HG03521 (cell line): ENCODE results near the gene RTEL1.
"Not testable (repeated sequence)": the region's sequence is repeated elsewhere in the genome, so short reads cannot be mapped to it uniquely, and the experiment has no call there.

ENCODE experiments used
- ATAC-seq: cut with Tn5 transposase; IDR thresholded peaks from one replicate; pipeline ENCODE4 v1.9.1; 2021; ENCODE audit warnings: mild to moderate bottlenecking, moderate library complexity; ENCODE audit not compliant: unreplicated experiment

The RTEL1 gene

DNA sequence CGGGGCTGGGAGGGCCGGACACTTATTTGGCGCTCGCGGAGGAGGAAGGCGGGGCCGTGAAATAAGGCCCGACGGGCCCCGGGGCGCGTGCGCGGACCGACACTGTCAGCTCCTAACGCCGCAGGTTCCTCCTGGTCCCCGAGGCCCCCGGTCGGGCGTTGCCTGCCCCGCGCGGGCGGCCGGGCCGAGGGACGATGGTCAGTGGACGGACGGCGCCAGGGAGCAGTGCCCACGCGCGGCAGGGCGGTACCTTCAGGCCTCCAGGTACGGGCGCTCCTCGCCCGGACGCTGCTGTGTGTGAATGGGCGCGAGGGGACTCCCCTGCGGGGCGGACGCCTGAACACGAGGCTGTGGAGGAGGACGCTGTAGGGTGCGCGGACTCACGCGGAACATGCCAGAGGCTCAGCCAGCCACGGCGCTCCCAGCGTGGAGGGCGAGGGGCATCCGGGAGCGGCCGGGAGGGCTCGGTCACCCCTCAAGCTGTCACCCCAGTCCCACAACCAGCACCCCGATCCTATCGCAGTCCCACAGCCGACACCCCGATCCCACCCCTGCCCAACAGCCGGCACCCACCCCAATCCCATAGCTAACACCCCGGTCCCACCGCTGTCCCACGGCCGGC is 30.9 kb upstream of the RTEL1 start:
- ATAC-seq, result peak; percentile 76

DNA sequence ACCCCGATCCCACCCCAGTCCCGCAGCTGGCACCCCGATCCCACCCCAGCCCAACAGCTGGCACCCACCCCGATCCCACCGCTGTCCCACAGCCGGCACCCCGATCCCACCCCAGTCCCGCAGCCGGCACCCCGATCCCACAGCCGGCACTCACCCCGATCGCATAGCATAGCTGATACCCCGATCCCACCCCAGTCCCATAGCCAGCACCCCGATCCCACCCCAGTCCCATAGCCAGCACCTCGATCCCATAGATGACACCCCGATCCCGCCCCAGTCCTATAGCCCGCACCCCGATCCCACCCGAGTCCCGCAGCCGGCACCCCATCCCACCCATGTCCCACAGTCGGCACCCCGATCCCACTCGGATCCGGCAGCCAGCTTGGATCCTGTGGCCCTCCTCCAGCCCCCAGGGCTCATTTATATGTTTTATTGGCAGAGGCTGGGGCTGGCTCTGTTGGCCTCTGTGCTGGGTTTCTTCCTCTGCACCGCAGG is 30.3 kb upstream of the RTEL1 start:
- no peak for ATAC-seq

DNA sequence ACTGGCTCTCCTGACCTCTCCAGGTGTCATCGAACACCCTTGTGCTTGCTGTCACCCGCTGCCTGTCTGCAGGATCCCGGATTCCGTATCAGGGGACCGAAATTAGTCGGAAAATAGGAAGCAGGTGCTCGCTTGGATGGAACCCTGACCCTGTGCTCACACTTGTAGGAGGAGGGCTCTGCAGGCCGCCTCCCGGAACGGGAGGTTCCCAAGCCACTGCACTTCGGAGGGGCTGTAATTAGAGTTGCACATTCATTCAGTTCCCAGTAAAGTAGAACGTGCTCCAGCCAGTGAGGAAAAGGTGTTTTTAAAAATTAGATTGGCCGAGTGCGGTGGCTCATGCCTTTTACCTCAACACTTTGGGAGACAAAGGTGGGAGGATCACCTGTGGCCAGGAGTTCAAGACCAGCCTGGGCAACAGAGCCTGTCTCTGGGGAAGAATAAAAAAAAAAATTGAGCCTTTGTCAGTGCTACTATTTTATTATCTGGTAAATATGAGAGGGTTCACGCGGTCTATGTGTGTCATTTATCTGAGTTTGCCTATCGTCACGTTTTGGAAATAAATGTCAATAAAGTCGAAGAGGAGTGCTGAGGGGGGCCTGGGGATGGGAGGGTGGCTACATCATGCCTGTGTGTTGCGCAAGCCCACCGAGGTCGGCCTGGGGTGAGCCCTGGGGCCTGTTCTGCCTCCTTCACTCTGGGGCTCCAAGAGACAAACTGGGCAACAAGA is 29.7 kb upstream of the RTEL1 start:
- no peak for ATAC-seq

DNA sequence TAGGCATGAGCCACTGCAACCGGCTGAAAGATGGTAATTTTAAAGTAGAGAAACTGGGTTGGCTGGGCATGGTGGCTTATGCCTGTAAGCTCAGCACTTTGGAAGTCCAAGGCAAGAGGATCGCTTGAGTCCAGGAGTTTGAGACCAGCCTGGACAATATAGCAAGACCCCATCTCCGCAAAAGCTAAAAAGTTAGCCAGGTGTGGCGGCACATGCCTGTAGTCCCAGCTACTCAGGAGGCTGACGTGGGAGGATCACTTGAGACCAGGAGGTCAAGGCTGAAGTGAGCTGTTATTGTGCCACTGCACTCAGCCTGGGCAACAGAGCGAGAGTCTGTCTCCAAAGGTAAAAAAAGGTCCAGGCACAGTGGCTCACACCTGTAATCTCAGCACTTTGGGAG is 27.2 kb upstream of the RTEL1 start:
- ATAC-seq, result not testable (repeated sequence)

DNA sequence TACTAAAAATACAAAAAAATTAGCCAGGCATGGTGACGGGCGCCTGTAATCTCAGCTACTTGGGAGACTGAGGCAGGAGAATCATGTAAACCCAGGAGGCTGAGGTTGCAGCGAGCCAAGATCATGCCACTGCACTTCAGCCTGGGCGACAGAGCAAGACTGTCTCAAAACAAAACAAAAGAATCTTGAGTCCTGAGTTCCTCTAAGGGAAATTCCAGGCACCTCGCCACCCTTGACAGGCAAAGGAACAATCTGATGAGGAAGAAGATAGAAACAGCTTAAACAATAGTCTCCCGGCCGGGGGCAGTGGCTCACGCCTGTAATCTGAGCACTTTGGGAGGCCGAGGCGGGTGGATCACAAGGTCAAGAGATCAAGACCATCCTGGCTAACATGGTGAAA is 26.7 kb upstream of the RTEL1 start:
- ATAC-seq, result not testable (repeated sequence)

DNA sequence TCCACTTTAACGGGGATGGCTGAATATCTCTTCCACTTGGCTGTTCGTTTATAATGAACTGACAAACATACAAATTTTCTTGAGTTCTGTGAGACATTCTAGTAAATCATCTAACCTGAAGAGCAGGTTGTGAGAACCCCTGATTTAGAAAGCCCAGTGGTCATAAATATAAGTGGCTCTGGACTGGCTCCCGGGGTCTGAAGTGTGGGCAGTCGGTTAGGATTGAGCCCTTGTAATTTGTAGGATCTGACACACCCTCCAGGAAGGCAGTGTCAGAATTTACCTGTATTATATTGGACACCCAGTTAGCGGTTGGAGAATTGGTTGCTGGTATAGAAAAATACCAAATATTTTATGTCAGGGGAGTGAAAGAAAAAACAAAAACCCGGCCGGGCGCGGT is 24.4 kb upstream of the RTEL1 start:
- ATAC-seq, result no peak

DNA sequence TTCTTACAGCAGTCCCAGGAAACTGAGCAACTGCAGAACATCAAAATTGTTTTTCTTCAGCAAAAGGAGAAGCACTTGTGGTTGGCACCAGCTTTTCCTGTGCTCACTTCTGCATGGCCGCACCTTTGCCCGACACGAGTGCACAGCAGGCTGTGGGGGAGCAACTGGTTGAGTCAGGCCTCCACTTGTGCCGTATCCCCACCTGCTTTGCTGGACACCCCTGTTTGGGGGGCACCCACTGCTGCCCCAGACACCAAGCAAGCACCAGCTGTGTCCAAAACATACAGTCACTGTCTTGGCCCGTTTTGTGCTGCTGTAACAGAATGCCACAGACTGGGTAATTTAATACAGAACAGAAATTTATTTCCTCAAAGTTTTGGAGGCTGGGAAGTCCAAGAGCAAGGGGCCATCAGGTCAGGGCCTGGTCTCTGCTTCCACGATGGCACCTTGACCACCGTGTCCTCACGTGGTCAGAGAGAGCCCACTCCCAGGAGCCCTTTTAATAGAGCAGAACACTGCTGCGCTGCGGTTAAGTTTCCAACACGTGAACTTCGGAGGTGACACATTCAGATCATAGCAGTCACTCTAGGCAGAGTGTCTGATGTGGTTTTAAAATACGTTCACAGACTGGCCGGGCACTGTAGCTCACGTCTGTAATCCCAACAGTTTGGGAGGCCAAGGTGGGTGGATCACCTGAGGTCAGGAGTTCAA is 22.5 kb upstream of the RTEL1 start:
- no peak for ATAC-seq

DNA sequence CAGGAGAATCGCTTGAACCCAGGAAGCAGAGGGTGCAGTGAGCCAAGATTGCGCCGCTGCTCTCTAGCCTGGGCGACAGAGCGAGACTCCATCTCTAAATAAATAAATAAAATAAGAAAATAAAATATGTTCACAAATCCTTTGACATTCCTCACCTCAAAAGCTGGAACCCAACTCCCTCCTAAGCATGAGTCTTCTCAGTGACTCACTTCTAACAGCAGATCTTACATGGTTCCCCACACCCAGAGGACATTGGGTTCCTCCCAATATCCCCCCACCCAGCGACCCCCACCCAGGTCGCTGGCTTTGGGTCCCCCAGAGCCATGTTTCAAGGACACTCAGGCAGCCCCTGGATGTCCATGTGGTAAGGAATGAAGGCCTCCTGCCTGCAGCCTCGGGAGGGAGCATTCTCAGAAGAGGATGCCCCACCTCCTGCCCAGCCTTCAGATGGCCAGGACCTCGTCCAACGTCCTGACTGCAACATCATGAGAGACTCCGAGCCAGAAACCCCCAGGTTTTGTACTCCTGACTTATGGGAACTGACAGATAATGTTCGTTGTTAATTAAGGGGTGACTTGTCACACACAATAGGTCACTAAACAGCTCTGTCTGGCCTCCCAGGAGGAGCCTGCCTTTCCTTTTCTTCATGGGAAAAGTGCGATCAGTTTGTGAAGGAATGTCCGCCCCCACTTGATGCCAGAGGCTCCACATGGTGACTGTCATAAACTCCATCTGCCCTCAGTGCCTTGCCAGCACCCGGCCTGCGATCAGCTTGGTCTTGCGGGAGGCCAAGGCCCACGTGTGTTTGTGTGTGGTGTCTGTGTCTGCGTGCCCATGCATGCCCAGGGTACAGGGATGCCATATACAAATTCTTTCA is 21.1 kb upstream of the RTEL1 start:
- ATAC-seq, result no peak

DNA sequence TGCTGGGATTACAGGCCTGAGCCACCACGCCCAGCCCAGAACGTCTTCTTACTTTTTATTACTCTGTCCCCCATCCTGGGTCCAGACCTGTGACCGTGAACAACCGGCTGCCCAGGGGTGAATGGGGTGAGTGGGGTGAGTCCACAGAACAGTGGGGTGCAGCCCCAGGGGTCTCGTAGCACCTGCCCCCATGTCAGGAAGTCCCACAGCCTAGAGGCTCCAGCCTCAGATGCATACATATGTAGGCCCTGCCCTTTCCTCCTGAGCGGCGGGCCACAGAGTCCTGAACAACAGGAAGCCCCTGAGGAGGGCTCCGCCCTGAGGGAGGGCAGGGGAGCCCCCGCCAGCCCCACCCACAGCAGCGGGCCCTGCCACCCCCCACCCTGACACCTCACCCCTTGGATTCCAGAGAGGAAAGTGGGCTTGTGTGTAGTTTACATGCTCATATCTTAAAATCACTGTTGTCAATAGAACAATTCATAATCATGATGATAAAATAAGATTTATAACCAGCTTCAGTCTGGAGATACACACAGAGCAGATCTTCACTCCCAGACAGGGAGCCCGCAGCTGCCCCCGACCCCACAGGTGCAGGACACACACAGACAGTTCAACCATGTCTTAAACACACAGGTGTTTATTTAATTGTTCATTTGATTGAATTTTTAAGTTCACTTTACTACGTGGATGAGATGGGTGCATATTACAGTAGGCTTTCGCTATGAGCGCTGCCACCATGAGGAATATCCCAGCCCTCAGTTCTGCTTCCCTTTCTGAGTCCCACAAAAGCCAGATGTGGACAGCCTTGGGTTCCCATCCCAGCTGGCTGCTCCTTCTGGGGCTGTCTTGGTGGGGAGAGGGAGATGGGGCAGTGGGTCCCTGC is 18.8 kb upstream of the RTEL1 start:
- no peak for ATAC-seq

DNA sequence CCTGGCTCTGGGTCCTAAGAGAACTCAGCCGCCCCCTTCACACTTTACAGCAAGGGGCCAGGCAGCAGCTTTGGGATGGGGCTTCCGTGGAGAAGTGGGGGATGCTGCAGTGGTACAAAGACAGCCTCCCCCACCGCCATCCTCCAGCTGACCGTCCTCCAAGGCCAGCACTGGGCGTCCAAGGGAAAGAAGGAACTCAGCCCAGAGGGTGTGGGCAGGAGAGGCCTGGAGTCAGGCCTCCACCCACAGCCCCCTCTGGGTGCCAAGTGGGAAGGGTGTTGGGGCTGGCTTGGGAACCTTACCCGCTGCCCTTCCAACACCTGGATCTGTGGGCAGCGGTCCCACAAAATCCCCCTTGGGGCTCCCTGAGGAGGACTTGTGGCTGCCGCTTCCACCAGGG is 18.0 kb upstream of the RTEL1 start:
- no peak for ATAC-seq

DNA sequence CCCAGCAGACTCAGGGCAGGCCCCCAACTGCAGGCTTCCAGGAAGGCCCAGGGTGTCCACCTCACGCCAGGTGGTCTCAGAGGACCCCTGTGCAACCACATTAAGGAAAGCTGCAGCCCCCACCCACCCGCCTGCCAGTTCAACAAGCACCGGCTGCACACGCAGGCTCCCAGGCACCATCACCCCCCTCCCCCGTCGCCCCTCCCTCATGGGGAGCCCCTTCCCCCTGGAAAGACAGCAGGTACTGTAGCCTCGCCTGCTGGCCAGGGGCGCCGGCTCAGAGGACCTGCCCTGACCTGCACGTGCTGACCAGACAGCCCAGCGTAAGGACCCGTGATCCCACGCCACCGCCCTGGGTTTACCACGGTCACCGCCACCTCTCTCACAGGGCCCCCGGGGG is 17.4 kb upstream of the RTEL1 start:
- ATAC-seq, result not testable (repeated sequence)

DNA sequence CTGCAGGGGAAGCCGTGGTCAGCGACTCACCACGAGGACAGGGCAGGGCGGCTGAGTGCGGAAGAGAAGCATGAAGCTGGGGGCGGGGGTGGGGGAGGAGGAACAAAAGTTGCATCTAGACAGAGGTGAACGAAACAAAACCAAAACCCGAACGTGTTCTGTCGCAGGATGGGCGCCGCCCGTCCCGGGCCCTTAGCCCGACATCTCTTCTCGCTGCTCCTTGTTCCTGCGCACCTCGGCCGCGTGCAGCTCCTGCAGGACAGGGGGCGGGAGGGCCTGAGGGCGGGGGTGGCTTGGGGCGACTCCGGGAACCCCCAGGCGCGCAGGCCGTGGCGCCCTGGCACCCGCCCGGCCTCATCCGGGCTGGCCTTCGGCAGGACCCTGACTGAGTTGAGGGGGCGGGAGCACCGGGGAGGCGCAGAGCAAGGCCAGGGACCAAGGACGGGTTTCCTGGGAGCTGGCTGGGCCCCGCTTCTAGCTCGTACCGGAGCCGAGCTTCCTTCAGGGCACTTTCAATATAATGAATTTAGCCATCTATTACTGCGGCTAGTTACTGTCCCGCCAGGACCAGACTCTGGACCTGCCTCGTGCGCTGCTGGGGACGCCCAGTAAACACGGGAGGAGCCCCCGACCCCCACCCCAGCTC is 16.8 kb upstream of the RTEL1 start:
- peak; percentile 31 for ATAC-seq

DNA sequence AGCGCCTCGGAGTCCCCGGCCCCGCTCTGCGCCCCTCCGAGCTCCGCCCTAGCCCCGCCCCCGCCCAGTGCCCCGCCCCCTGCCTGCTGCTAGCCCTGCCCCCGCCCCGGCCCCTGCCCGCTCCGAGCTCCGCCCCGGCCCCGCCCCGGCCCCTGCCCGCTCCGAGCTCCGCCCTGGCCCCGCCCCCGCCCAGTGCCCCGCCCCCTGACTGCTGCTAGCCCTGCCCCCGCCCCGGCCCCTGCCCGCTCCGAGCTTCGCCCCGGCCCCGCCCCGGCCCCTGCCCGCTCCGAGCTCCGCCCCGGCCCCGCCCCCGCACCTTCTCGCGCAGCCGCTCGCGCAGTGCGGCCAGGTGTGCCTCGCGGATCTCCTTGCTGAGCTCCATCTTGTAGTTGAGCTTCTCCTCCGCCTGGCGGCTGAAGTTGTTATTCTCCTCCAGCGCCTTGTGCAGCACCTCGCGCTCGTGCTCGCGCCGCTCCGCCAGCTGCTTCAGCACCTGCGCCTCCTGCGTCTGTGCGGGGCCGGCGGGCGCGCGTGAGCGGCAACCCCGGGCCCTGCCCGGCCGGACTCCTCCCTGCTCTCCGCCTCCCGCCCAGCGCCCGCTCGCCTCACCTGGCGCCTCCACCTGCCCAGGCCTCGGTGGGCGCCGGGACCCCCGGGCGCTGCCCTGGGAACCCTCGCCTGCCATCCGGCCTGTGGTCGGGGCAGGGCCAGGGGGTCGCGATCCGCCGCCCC is 16.2 kb upstream of the RTEL1 start:
- ATAC-seq, result peak; percentile 69

DNA sequence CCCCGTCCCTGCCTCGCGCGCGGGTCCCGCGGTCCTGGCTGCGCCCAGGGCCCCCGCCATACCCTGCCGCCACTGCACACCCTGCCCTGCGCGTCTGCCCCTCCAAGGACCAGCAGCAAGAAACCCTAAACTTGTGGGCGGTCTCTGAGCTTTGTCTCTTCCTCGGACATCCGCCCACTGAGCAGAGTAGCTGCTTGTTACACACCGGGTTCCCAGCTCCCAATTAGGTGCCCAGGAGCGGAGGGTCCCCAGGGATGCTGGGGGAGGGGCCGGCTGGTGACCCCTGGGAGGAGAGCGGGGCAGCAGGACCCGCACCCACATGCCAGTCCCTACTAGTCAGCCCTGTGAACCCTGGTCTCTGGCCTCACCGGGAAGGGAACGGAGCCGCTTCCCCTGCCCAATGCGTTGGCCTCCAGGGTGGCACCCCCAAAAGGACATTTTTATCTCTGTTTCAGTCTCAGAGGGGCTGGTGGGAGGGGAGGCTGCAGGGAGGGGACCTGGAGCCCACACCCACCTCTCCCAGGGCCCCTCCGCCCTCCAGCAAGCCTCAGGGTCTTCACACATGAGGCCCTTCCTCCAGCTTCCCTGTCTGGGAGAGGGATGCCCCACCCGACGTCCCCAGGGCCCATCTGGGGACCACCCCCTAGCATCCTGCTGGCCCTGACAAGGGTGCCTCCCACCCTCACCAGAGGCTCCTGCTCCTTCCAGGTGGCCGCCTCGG is 15.4 kb upstream of the RTEL1 start:
- ATAC-seq, result no peak

DNA sequence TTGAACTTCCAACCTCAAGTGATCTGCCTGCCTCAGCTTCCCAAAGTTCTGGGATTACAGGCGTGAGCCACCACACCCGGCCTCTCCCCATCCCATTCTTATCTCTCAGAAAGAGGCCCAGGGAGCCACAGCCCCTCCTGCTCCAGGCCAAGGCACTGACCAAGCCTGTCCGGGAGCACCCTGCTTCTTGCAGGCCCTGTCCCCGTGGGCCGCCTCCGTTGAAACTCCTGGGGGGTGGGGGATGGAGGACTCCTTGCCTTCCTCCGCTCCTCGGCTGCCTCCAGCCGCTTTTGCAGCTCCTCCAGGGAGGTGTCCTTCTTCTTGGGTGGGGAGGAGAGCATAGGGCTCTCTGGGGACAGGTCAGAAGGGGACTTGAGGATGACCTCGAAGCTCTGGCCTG is 14.6 kb upstream of the RTEL1 start:
- ATAC-seq, result no peak

DNA sequence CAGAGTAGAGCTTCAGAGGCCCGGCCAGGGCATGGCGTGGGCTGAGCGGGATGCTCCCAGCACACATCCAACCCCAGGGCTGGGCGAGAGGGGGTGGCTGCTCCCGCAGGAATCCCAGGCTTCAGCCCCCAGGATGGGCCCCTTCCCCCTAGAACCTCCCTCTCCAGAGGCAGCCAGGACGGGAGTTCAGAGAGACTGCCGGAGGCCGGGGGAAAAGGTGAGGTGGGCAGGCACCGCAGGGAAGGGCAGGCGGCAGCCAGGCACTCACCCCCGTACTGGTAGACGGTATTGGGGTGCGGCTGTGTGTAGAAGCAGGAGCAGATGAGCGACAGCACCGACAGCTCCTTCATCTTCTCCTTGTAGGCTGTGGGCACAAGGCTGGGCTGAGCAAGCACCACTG is 14.2 kb upstream of the RTEL1 start:
- ATAC-seq, result no peak

DNA sequence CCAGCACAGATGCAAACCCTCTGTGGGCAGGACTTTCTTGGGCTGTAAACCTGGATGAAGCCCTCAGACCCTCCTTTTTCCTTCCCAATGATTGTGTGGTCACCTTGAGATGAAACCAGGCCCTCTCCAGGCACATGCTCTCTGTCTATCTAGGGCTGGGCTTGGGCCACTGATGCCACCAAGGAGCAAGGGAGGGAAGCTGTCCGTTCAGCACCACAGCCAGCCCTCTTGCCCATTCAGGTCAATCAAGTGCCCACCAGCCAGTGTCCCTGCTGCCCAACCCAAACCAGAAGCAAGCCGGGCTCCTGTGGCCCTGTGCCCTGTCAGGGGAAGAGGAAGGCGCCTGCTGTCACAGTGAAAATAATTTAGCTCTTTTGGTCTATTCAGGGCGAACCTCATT is 12.9 kb upstream of the RTEL1 start:
- ATAC-seq, result no peak

DNA sequence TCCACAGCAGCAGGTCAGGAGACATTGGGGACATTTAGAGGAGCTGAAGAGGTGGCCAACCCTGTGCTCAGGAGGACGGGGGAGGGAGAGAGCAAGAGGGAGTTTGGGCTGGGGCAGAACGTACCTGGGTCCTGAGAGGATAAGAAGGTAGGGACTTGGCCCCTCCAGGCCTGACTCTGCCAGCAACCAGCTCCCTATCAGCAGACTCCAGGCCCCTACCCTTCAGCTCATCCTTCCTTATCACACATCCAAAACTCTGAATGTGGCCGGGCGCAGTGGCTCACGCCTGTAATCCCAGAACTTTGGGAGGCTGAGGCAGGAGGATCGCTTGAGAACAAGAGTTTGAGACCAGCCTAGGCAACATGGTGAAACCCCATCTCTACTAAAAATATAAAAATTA is 9.9 kb upstream of the RTEL1 start:
- ATAC-seq, result no peak
